Nephron progenitor cell (in vitro differentiated cells): ENCODE measurements around the gene MAMDC2.

Experiments used
- DNase-seq: peaks from one replicate; pipeline ENCODE4 v3.0.0; 2021
- H3K27ac Mint-ChIP-seq: 2 replicates; pipeline ENCODE4 v1.8.0; 2021; ENCODE audit warnings: mild to moderate bottlenecking, moderate library complexity, mixed read lengths
- H3K27me3 Mint-ChIP-seq: 2 replicates; pipeline ENCODE4 v1.8.0; 2021; ENCODE audit warnings: mild to moderate bottlenecking, low read depth, mixed read lengths; ENCODE audit not compliant: poor library complexity
- H3K36me3 Mint-ChIP-seq: 2 replicates; pipeline ENCODE4 v1.8.0; 2021; ENCODE audit warnings: low read depth, mixed read lengths
- H3K4me1 Mint-ChIP-seq: 2 replicates; pipeline ENCODE4 v1.8.0; 2021; ENCODE audit warnings: mixed read lengths
- H3K4me3 Mint-ChIP-seq: 2 replicates; pipeline ENCODE4 v1.8.0; 2021; ENCODE audit warnings: mild to moderate bottlenecking, moderate library complexity, mixed read lengths
- H3K9me3 Mint-ChIP-seq: 2 replicates; pipeline ENCODE4 v1.8.0; 2021; ENCODE audit warnings: mild to moderate bottlenecking, moderate library complexity, mixed read lengths
- TF ChIP-seq, protein P1 (sequence below): fragments of 200-600 bp; sonication (generic); IDR thresholded peaks from 2 replicates; pipeline ENCODE4 v1.5.0; 2021; ENCODE audit warnings: antibody characterized with exemption

MAMDC2 gene

GRCh38 chr9:70013598-70014196, 30.0 kb upstream of the MAMDC2 start:
- H3K36me3 Mint-ChIP-seq: no peaks in the 10 kb centered on the region
- DNase-seq: no peak
- peaks cover 5% of the 10 kb centered on the region for H3K9me3 Mint-ChIP-seq
- TF ChIP-seq, protein P1, sequence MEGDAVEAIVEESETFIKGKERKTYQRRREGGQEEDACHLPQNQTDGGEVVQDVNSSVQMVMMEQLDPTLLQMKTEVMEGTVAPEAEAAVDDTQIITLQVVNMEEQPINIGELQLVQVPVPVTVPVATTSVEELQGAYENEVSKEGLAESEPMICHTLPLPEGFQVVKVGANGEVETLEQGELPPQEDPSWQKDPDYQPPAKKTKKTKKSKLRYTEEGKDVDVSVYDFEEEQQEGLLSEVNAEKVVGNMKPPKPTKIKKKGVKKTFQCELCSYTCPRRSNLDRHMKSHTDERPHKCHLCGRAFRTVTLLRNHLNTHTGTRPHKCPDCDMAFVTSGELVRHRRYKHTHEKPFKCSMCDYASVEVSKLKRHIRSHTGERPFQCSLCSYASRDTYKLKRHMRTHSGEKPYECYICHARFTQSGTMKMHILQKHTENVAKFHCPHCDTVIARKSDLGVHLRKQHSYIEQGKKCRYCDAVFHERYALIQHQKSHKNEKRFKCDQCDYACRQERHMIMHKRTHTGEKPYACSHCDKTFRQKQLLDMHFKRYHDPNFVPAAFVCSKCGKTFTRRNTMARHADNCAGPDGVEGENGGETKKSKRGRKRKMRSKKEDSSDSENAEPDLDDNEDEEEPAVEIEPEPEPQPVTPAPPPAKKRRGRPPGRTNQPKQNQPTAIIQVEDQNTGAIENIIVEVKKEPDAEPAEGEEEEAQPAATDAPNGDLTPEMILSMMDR: no peak
- no peak overlapping the region for H3K4me3 Mint-ChIP-seq
- no peak overlapping the region for H3K27ac Mint-ChIP-seq
- H3K27me3 Mint-ChIP-seq: no peaks in the 10 kb centered on the region
- no peaks in the 10 kb centered on the region for H3K4me1 Mint-ChIP-seq

DNA sequence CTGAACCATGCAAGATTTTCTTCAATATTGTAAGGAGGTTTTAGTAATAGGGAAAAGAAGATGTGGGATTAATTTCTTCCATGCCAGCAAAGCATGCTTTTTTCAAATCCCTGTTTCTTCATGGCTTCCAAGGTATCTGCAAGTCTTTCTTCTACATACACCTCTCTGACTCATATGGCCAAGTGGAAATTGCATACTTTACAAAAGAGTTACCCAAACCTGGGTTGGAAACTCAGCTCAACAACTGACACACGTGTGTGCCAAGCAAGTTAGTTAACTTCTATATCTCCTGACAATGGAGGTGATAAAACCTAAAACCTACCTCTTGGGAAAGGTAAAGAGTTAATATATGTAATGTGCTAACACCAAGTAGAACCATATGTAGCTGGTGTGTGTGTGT, 28.5 kb upstream of the MAMDC2 start:
- Mint-ChIP-seq H3K4me3 (no peak overlapping the region), H3K36me3 (no peaks in the 10 kb centered on the region), H3K27me3 (no peaks in the 10 kb centered on the region), H3K4me1 (no peaks in the 10 kb centered on the region), H3K27ac (no peak overlapping the region), H3K9me3 (no peaks in the 10 kb centered on the region)
- no peak for DNase-seq
- TF ChIP-seq, protein P1: no peak

DNA sequence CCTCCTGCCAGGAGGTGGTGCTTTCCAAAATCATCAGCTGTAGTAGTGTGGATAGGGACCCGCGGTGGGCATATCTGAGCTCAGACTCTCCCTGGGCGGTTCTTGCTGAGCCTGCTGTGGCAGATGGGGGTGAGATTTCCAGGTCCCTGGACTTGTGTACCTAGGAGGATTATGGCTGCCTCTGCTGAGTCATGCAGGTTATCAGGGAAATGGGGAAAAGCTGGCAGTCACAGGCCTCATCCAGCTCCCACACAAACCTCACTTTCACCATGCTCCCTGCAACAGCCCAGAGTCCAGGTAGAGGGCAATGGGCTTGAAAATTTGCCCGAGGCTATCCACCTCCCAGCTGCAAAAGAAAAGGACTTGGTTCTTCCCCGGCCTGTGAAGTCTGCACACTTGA, 23.4 kb upstream of the MAMDC2 start:
- Mint-ChIP-seq H3K36me3 (no peaks in the 10 kb centered on the region), H3K9me3 (peaks cover 10% of the 10 kb centered on the region), H3K27me3 (no peaks in the 10 kb centered on the region), H3K4me3 (no peak overlapping the region), H3K27ac (no peak overlapping the region), H3K4me1 (no peaks in the 10 kb centered on the region)
- no peak for DNase-seq
- TF ChIP-seq, protein P1: no peak

DNA sequence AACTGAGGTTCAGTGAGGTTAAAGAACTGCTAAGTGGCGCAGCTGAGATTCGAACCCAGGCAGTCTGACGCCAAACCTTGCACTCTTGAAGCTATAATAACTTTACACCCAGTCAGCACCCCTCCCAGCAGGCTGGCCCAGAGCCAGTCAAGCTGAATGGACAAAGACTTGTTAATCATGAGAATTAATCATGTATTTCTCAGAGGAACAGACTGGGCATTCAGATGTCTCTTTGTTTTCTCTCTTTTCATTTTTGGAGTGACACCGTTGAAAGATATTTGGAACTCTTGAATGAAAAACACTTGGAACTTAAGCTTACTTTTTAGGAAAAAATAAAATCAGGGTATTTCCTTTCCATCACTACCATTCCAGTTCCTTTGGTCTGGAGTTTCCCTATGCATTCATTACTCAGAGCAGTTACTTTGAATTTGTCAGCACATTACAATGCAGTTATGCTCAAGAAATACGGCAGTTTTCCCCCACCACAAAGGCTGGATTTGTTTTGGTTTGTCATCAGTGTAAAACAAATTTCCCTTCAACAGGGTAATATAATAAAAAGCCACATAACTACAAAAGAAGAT, 22.6 kb upstream of the MAMDC2 start:
- peaks cover 19% of the 10 kb centered on the region for H3K9me3 Mint-ChIP-seq
- H3K4me3 Mint-ChIP-seq: no peak overlapping the region
- TF ChIP-seq, protein P1: no peak
- DNase-seq: no peak
- H3K4me1 Mint-ChIP-seq: no peaks in the 10 kb centered on the region
- H3K36me3 Mint-ChIP-seq: no peaks in the 10 kb centered on the region
- H3K27ac Mint-ChIP-seq: no peak overlapping the region
- H3K27me3 Mint-ChIP-seq: no peaks in the 10 kb centered on the region

DNA sequence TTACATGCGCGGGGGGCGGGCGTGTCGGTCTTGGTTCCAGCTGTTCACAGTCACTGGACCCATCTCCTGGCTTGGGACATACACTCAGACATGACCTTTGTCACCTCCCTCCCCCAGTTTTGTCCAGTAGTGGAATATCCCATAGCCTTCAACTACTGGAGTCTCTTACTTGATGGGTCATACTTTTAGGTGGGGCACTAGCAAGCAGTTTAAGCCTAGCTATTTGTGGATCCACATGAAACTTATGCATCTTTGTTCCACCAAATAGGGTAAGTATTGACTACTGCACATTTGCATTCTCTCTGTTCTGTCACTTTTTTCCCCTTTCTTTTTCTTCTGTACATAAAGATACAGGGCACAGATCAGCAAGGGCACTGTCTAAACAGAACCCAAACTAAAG, 15.4 kb upstream of the MAMDC2 start:
- Mint-ChIP-seq H3K4me3 (no peak overlapping the region), H3K4me1 (no peaks in the 10 kb centered on the region), H3K36me3 (no peaks in the 10 kb centered on the region), H3K27ac (no peak overlapping the region), H3K27me3 (no peaks in the 10 kb centered on the region), H3K9me3 (peaks cover 22% of the 10 kb centered on the region)
- DNase-seq: no peak
- TF ChIP-seq, protein P1: no peak

DNA sequence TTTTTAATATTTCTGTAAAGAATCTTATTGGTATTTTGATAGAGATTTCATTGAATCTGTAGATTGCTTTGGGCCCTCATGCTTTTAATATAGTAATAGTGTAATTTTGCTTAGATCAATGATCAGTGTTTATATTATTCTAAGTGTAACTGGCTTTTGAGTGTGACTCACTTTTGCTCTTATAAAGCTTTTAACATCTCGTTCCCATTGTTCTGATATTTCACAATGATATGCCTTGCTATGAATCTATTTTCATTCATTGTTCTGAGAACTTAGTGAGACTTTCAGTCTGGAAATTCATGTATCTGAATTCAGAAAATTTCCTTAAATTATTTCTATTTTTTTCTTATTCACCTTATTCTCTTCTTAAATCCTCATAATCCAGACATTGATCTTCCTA, 13.5 kb upstream of the MAMDC2 start:
- Mint-ChIP-seq H3K4me3 (no peak overlapping the region), H3K4me1 (no peaks in the 10 kb centered on the region), H3K27ac (no peak overlapping the region), H3K9me3 (peaks cover 13% of the 10 kb centered on the region), H3K36me3 (no peaks in the 10 kb centered on the region), H3K27me3 (no peaks in the 10 kb centered on the region)
- DNase-seq: no peak
- TF ChIP-seq, protein P1: no peak
